K562 treated with DMSO at 1 percent for 12 hours (cell line): ENCODE data around the gene MORC4. TPM values are rescaled to one million over a fixed set of nuclear protein-coding genes. Genes with fewer than 3 reads are reported as not detected.

Experiments
- total RNA-seq: library from RNA; unstranded; fragments of 300-600 nt; gene quantifications from 2 replicates; pipeline ENCODE4 v1.2.3, GENCODE V29; 2022; ENCODE audit not compliant: insufficient read depth

The MORC4 gene
- 0.59 and 0.75 TPM in 2 replicates for total RNA-seq

DNA sequence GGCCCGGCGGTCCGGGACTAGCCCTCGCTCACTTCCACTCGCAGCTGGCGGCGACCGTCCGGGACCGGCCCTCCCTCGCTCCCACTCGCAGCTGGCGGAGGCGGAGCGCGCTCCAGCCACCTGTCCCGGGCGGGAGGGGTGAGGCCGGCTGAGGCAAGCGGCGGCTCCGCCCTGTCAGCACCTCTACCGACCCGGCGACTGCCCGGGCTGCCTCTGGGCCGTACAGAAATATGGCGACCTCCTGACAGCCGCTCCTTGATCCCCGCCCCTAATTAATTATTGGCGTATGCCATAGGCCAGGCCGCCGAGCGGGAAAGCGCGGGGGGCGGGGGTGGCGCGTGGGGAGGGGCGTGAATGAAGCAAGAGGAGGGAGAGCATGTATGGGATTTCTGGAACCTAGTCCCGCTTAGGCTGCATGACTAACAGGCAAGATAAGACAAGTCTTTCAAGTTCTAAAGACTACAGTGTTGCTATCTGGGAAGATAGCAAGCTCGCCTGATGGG is at the start of gene MORC4:
TSS of gene MORC4 (minus strand) at position 200 of the 503 bp plus-strand sequence. CDS start 243 bp downstream, outside the sequence.

DNA sequence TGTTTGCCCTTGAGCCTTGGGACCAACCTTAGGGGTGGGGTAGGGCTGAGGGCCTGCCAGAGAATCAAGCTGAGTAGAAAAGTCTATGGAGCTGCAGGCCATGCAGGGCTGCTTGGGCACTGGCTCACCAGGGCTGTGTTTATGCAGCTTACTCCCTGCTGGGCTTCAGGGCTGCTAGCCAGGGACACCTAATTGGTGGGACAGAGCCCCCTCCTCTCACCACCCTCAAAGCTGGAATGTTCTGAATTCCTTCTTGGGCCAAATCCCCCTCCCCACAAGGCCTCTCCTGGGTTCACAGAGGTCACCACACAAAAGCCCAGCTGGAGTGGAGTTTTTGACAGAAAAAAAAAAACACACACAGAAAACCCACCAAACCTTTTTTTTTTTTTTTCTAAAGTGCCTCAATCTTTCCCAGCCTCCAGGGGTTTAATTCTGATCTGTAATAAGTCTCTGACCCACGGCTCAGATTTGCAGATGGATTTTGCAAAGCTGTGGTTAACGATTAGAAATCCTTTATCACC is 80.0 kb downstream of the MORC4 start, which contains the start of gene CLDN2:
TSS of gene CLDN2 (plus strand) at position 471 of the 521 bp plus-strand sequence. CDS start 7,827 bp downstream, outside the sequence.

DNA sequence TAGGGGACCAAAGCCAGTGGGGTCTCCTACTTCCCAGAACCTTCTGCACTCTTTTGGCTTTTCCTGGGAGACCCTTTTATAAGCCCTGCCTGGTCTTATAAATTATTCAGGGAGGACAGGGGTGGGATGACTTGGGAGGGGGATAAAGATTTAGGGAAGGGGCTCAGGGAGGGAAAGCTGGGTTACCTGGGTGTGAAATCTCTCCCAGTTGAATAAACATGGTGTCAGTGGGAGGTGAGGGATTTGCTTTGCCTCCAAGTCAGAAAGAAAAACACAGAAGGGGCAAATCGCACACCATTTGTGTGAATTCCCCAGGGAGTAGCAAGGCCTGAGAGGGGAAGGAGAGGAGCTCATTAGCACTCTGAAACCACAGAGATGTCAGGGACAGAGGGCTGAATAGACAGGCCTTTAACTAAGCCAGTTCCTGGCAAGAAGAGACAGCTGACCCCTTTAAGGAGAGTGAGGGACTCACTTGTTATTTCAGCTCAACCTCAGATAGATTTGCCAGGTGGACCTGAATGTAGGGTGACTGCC is 96.7 kb downstream of the MORC4 start, which contains the start of gene RIPPLY1:
TSS of gene RIPPLY1 (minus strand) at position 51 of the 534 bp plus-strand sequence. CDS start 54 bp downstream, outside the sequence.

Other genes with a start within 250 kb of the MORC4 start
- gene TBC1D8B, start 197.5 kb downstream of the MORC4 start, total RNA-seq, result 0.93 TPM in 1 of 2 replicates, not detected in the other
- gene RIPPLY1, start 96.9 kb downstream of the MORC4 start, total RNA-seq, result not detected in 2 replicates
- gene CLDN2, start 79.8 kb downstream of the MORC4 start, total RNA-seq, result not detected in 2 replicates
- 2.6 and 17.8 TPM in 2 replicates for gene RBM41, start 118.6 kb upstream of the MORC4 start, total RNA-seq
- gene NUP62CL, start 206.2 kb upstream of the MORC4 start, total RNA-seq, result 16.8 and 40.6 TPM in 2 replicates
- not detected in 2 replicates for gene DNAAF6, start 206.4 kb upstream of the MORC4 start, total RNA-seq